Aorta (tissue), 5 donors: ENCODE results near the gene BACH2. TPM values are rescaled to one million over a fixed set of nuclear protein-coding genes. Genes with fewer than 3 reads are reported as not detected.

ENCODE experiments used
- ATAC-seq: fragments of 200-7000 bp; cut with Tn5 transposase; one replicate; pipeline ENCODE4 v1.9.1; 2022; ENCODE audit warnings: moderate library complexity; ENCODE audit not compliant: low FRiP score
- DNase-seq, 2 donors: peaks; one replicate each; pipeline ENCODE4 v3.0.0-alpha.2; 2020
- H3K27ac ChIP-seq, 2 donors: one replicate each; pipeline ENCODE4 v1.5.1; 2013; ENCODE audit warnings: low read length in 2 of 2, mild to moderate bottlenecking in 2 of 2, moderate library complexity in 2 of 2, control low read depth in 1 of 2, inconsistent platforms in 1 of 2, low read depth in 1 of 2
- H3K27me3 ChIP-seq, 2 donors: one replicate each; pipeline ENCODE4 v1.6.1; 2013; ENCODE audit warnings: control low read depth in 1 of 2, low read length in 1 of 2, mild to moderate bottlenecking in 1 of 2, moderate library complexity in 1 of 2; ENCODE audit not compliant: insufficient read depth in 2 of 2, control insufficient read depth in 1 of 2
- H3K36me3 ChIP-seq, 2 donors: one replicate each; pipeline ENCODE4 v1.6.1; 2013; ENCODE audit warnings: control low read depth in 1 of 2, low read length in 1 of 2, mild to moderate bottlenecking in 1 of 2; ENCODE audit not compliant: insufficient read depth in 2 of 2, control insufficient read depth in 1 of 2
- H3K4me1 ChIP-seq, 2 donors: one replicate each; pipeline ENCODE4 v1.6.1; 2013; ENCODE audit warnings: low read length in 2 of 2, control low read depth in 1 of 2, mild to moderate bottlenecking in 1 of 2, moderate library complexity in 1 of 2; ENCODE audit not compliant: insufficient read depth in 2 of 2, control insufficient read depth in 1 of 2
- H3K4me3 ChIP-seq, 2 donors: one replicate each; pipeline ENCODE4 v1.5.1; 2013; ENCODE audit warnings: low read length in 2 of 2, control low read depth in 1 of 2, mild to moderate bottlenecking in 1 of 2
- H3K9me3 ChIP-seq: one replicate; pipeline ENCODE4 v1.6.1; 2013; ENCODE audit warnings: mild to moderate bottlenecking, low read length; ENCODE audit not compliant: control insufficient read depth
- WGBS, 2 donors: extraction: QIAGEN DNeasy Blood & Tissue Kit; methylation state at CpG; one replicate each; pipeline ENCODE4 v1.1.7; 2013; 5-methylcytosine and 5-hydroxymethylcytosine counted together
- intact Hi-C, 2 donors: fragments of 100-400 bp; cut with DNase I; formaldehyde crosslinking; loops; one replicate each; pipeline versions ENCODE4 v1.14.2 to v1.15.0; 2022
- polyA plus RNA-seq, 2 donors: library from polyadenylated mRNA; stranded (reverse); fragments of 200-250 nt; gene quantifications; one replicate each; pipeline ENCODE4 v1.2.3, GENCODE V29; 2013
- total RNA-seq, 2 donors: library from RNA; stranded (reverse); fragmentation: NEBNext Ultra II Directional; extraction: Animal tissue kit (Norgen Biotek cat#: 25700); gene quantifications; one replicate each; pipeline ENCODE4 v1.2.1, GENCODE V29; 2021
- donor health status: healthy with polysubstance abuse.
- donor health status: Bipolar disorder and iron deficiency.
- donor health status: DM: no; HTN: no; CAD: no.
- donor health status: DM: no; HTN: no; CAD: no.
- donor health status: DM: yes; HTN: yes; CAD: no.

BACH2 gene
- total and polyA plus RNA-seq, 4 donors, result 0.36 to 22.2 (median 6.1) TPM

DNA sequence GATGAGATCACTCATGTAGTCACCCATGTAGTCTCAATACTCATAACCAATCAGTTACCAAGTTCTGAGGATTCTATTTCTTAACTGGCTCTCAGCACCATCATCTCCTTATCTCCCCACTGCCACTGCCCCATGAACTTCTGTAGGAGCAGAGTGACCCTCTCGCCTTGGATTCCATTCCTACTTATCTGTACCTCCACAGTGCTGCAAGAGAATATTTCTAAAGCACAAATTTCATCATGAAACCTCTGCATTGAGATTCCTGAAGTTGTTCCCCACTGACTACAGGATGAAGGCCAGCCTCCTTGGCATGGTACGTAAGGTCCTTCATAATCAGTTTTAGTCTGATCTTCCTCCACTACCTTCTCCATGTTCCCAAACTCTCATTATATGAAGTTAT is 34.8 kb downstream of the BACH2 start:
- Histone ChIP-seq H3K4me3 (no peak overlapping the region), H3K9me3 (no peaks in the 10 kb centered on the region), H3K27me3 (no peaks in the 10 kb centered on the region), H3K27ac (no peak overlapping the region), H3K4me1 (no peaks in the 10 kb centered on the region), H3K36me3 (no peaks in the 10 kb centered on the region)
- no peak for DNase-seq
- intact Hi-C loops, result no loop called here
- ATAC-seq, result no peak
- 98% methylated on average over 2 of the region's 2 CpGs for WGBS, 2 donors

GRCh38 chr6:90257486-90257738 is 39.2 kb downstream of the BACH2 start:
- Histone ChIP-seq H3K36me3 (no peaks in the 10 kb centered on the region), H3K27me3 (no peaks in the 10 kb centered on the region), H3K27ac (no peak overlapping the region), H3K4me1 (no peaks in the 10 kb centered on the region), H3K9me3 (no peaks in the 10 kb centered on the region), H3K4me3 (no peak overlapping the region)
- WGBS, 2 donors, result 92 to 94% methylated on average over 1 of the region's 1 CpG
- no peak for DNase-seq
- intact Hi-C loops, result no loop called here
- no peak for ATAC-seq

DNA sequence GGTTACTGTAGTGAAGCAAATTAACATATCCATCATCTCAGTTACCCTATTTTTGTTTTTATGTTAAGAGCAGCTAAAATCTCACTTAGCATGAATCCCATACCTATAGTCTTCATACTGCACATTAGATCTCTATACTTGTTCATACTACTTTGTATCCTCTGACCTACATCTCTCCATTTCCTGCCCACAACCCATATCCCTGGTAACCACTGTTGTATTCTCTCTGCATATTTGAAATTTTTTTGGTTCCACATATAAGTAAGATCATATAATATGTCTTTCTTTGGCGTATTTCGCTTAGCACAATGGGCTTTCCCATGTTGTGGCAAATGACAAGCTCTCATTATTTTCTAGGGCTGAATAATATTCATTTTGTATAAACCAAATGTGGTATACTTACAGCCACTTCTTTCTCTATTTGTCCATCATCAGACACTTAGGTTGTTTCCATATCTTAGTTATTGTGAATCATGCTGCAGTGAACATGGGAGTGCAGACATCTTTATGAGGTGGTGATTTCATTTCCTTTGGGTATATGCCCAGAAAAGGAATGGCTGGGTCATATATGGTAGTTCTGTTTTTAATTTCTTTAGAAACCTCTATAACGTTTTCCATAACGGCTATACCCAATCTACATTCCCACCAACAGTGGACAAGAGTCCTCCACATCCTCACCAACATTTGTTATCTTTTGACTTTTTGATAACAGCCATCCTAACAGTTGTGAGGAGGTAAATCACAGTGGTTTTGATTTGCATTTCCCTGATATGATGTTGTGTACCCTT is 39.8 kb downstream of the BACH2 start:
- ATAC-seq (no peak), DNase-seq (no peak)
- H3K4me1 ChIP-seq, result no peaks in the 10 kb centered on the region
- no peak overlapping the region for H3K27ac ChIP-seq
- H3K36me3 ChIP-seq, result no peaks in the 10 kb centered on the region
- H3K27me3 ChIP-seq, result no peaks in the 10 kb centered on the region
- 70 to 76% methylated on average over 4 of the region's 4 CpGs for WGBS, 2 donors
- no peak overlapping the region for H3K4me3 ChIP-seq
- intact Hi-C loops, result no loop called here
- no peaks in the 10 kb centered on the region for H3K9me3 ChIP-seq

- H3K27me3 ChIP-seq, result no peaks in the 10 kb centered on the region
- 44 to 57% methylated on average over 2 of the region's 2 CpGs for WGBS, 2 donors
- H3K27ac ChIP-seq, result no peak overlapping the region
- DNase-seq, result no peak
- peaks cover 0 to 5% of the 10 kb centered on the region in 2 donors for H3K36me3 ChIP-seq
- H3K4me3 ChIP-seq, result no peak overlapping the region
- no peak for ATAC-seq
- intact Hi-C loops, result no loop called here
- no peaks in the 10 kb centered on the region for H3K9me3 ChIP-seq
- no peaks in the 10 kb centered on the region for H3K4me1 ChIP-seq
Observed at GRCh38 chr6:90253631-90254030, 43.0 kb downstream of the BACH2 start.

DNA sequence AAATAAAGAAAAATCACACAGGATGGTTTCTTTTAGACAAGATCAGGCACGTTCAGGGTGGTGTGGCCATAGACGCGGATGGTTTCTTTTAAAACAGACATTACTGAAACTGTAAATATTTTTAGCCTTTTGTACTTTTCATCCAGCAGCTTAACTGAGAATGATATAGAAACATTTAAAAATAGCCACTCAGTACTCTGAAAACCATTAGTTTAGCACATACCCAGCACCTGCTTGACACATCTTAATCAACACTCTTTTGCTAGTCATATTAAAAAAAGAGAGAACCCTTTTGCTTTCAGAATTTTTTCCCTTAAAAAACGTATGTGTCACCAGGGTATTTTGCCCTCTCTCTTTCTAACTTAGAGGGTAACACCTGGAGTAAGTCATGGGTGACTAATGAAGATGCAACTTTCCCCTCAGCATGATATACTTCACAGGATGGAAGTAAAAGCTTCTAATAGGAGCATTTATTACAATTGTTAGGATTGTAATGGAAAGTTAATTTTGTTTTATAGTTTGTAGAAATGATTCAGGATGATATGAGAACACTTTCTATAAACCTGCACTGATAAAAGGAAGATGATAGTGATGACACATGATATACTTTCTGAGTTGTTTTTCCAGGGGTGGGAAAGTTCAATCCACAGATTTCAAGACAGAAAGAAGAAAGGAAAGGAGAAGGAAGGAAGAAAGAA is 45.2 kb downstream of the BACH2 start:
- no peaks in the 10 kb centered on the region for H3K27me3 ChIP-seq
- ATAC-seq, result no peak
- intact Hi-C loops, result no loop called here
- WGBS, 2 donors, result 64 to 71% methylated on average over 4 of the region's 4 CpGs
- no peaks in the 10 kb centered on the region for H3K4me1 ChIP-seq
- no peak for DNase-seq
- H3K9me3 ChIP-seq, result no peaks in the 10 kb centered on the region
- H3K27ac ChIP-seq, result no peak overlapping the region
- no peak overlapping the region for H3K4me3 ChIP-seq
- H3K36me3 ChIP-seq, result peaks cover 3 to 5% of the 10 kb centered on the region in 2 donors

DNA sequence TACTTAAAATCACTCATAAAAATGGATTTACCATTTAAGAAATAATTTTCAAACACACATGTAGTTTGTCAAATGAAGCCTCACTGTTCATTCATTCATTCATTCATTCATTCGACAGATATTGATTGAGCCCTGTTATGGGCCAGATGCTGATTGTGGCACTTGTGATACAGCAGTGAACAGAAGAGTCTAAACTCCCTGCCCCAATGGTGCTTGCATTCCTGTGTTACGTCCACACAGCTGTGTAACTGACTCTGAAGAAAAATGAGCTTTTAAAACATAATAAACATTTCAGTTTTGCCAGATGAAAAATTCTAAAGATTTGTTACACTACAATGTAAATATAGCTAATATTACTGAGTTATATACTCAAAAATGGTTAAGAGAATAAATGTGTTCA is 46.2 kb downstream of the BACH2 start:
- 58 to 71% methylated on average over 2 of the region's 2 CpGs for WGBS, 2 donors
- DNase-seq, result no peak
- peaks cover 3 to 5% of the 10 kb centered on the region in 2 donors for H3K36me3 ChIP-seq
- no peak for ATAC-seq
- H3K27me3 ChIP-seq, result no peaks in the 10 kb centered on the region
- H3K27ac ChIP-seq, result no peak overlapping the region
- H3K4me1 ChIP-seq, result no peaks in the 10 kb centered on the region
- no peak overlapping the region for H3K4me3 ChIP-seq
- intact Hi-C loops, result no loop called here
- H3K9me3 ChIP-seq, result no peaks in the 10 kb centered on the region

- intact Hi-C loops, result no loop called here
- Histone ChIP-seq H3K27me3 (no peaks in the 10 kb centered on the region), H3K27ac (no peak overlapping the region), H3K4me3 (no peak overlapping the region), H3K36me3 (peaks cover 3 to 5% of the 10 kb centered on the region in 2 donors), H3K9me3 (no peaks in the 10 kb centered on the region), H3K4me1 (no peaks in the 10 kb centered on the region)
- ATAC-seq (no peak), DNase-seq (no peak)
- 97% methylated on average over 8 of the region's 8 CpGs for WGBS, 2 donors
Observed at GRCh38 chr6:90249458-90249857, 47.2 kb downstream of the BACH2 start.

DNA sequence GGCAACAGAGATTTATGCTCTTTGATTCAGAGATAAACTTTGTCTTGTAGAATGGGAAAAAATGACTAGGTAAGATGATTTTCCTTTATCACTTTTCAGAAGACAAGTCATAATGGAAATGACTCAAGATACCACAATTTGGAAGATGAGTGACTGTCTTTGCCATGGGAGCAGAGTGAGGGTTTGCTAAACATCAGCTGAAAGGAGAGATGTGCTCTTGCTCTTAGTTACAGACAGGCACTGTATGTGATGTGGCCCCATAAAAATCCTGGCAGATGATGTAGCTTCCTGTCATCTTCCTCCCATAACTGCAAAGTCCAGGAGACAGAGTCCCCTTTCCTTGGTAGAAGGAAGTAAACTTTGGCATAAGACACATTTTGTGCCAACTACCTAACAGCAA is 47.6 kb downstream of the BACH2 start:
- intact Hi-C loops, result no loop called here
- DNase-seq, result no peak

DNA sequence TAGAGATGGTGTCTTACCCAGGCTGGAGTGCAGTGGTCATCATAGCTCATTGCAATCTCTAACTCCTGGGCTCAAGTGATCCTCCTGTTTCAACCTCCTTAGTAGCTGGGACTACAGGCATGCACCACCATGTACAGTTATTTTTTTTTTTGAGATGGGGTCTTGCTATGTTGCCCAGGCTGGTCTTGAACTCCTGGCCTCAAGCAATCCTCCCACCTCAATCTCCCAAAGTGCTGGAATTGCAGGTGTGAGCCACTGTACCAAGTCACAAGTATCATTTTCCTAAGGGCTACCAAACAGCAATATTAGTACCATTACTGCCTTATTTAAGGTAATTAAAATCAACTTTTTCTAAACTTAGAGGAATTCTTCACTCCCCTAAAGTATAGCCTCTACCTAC is 49.4 kb downstream of the BACH2 start:
- H3K4me1 ChIP-seq, result no peaks in the 10 kb centered on the region
- DNase-seq, result no peak
- no peak overlapping the region for H3K4me3 ChIP-seq
- intact Hi-C loops, result no loop called here
- no peak for ATAC-seq
- H3K36me3 ChIP-seq, result peaks cover 3 to 5% of the 10 kb centered on the region in 2 donors
- no peaks in the 10 kb centered on the region for H3K9me3 ChIP-seq
- no peak overlapping the region for H3K27ac ChIP-seq
- H3K27me3 ChIP-seq, result no peaks in the 10 kb centered on the region

More for the DNA sequence above, 47.6 kb downstream of the BACH2 start:
- ATAC-seq, result no peak
- H3K27ac ChIP-seq, result no peak overlapping the region
- H3K4me1 ChIP-seq, result no peaks in the 10 kb centered on the region
- peaks cover 3 to 5% of the 10 kb centered on the region in 2 donors for H3K36me3 ChIP-seq
- H3K4me3 ChIP-seq, result no peak overlapping the region
- H3K9me3 ChIP-seq, result no peaks in the 10 kb centered on the region
- no peaks in the 10 kb centered on the region for H3K27me3 ChIP-seq
